GM21825 (cell line): ENCODE data around the gene EYS.

Experiments used
- ATAC-seq: cut with Tn5 transposase; IDR thresholded peaks from one replicate; pipeline ENCODE4 v1.9.1; 2021; ENCODE audit warnings: mild to moderate bottlenecking, moderate library complexity; ENCODE audit not compliant: unreplicated experiment

The EYS gene

GRCh38 chr6:64874776-64875175 lies 832.2 kb downstream of the EYS start:
- no peak for ATAC-seq

GRCh38 chr6:64872633-64873032 lies 834.4 kb downstream of the EYS start:
- ATAC-seq: no peak

GRCh38 chr6:64861039-64861651 lies 845.9 kb downstream of the EYS start:
- ATAC-seq: no peak

- ATAC-seq: no peak
Measured at GRCh38 chr6:64860203-64860602, 846.8 kb downstream of the EYS start.

GRCh38 chr6:64850121-64850520 lies 856.9 kb downstream of the EYS start:
- ATAC-seq: no peak

- ATAC-seq: no peak
Measured at GRCh38 chr6:64848467-64848866, 858.6 kb downstream of the EYS start.

GRCh38 chr6:64847396-64847795 lies 859.6 kb downstream of the EYS start:
- ATAC-seq: no peak

GRCh38 chr6:64838726-64839125 lies 868.3 kb downstream of the EYS start:
- ATAC-seq: no peak

GRCh38 chr6:64831680-64832079 lies 875.3 kb downstream of the EYS start:
- no peak for ATAC-seq

- ATAC-seq: no peak
Measured at GRCh38 chr6:64817525-64817924, 889.5 kb downstream of the EYS start.

GRCh38 chr6:64815718-64816117 lies 891.3 kb downstream of the EYS start:
- ATAC-seq: no peak

GRCh38 chr6:64812138-64812537 lies 894.9 kb downstream of the EYS start:
- ATAC-seq: no peak

GRCh38 chr6:64811119-64811518 lies 895.9 kb downstream of the EYS start:
- ATAC-seq: no peak

GRCh38 chr6:64807785-64808184 lies 899.2 kb downstream of the EYS start:
- ATAC-seq: no peak

- ATAC-seq: no peak
Measured at GRCh38 chr6:64803470-64804166, 903.4 kb downstream of the EYS start.

- no peak for ATAC-seq
Measured at GRCh38 chr6:64792534-64792933, 914.5 kb downstream of the EYS start.

- no peak for ATAC-seq
Measured at GRCh38 chr6:64789476-64789875, 917.5 kb downstream of the EYS start.

- no peak for ATAC-seq
Measured at GRCh38 chr6:64786736-64787135, 920.3 kb downstream of the EYS start.

- no peak for ATAC-seq
Measured at GRCh38 chr6:64782877-64783276, 924.1 kb downstream of the EYS start.

GRCh38 chr6:64777941-64778785 lies 928.9 kb downstream of the EYS start:
- no peak for ATAC-seq

- no peak for ATAC-seq
Measured at GRCh38 chr6:64776359-64776758, 930.7 kb downstream of the EYS start.

- no peak for ATAC-seq
Measured at GRCh38 chr6:64774881-64775280, 932.1 kb downstream of the EYS start.
